ENCODE results near the gene TAS2R41. TPM values are rescaled to one million over a fixed set of nuclear protein-coding genes. Genes with fewer than 3 reads are reported as not detected.

TAS2R41 gene
- under 1 TPM in 1 of 4 donors, not detected in 3; 0.78 TPM for total RNA-seq

DNA sequence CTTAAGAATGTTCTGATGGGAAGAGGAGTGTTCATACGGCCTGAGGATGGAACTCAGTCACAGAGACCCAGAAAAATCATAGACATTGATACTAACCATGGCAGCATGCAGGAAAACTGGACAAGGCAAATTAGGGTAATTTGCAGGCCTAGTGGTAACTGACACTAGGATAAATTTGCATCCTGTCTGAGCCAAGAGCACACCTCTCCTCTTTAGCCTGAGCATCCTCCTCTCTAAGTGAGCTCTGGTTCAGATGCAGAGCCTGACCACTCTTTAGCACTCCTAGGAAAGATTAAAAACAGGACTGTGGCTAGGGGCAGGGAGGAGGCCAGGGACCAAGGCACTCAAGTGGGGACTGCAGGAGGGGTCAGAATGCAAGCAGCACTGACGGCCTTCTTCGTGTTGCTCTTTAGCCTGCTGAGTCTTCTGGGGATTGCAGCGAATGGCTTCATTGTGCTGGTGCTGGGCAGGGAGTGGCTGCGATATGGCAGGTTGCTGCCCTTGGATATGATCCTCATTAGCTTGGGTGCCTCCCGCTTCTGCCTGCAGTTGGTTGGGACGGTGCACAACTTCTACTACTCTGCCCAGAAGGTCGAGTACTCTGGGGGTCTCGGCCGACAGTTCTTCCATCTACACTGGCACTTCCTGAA, at the start of gene TAS2R41:
Gene TAS2R41, plus strand, starts transcription at position 373 of the 650 bp plus-strand sequence. Its CDS starts 0 bp downstream, at position 373.
- H3K4me3 ChIP-seq (ENCODE audit: low read depth, poor library complexity, severe bottlenecking), result no peak within 1 kb of the TSS
- 69 to 74% methylated on average over 10 of the region's 10 CpGs for WGBS, 2 donors
- intact Hi-C loops (cut with DNase I; ENCODE audit: low total_unique reads), result no loop called here

DNA sequence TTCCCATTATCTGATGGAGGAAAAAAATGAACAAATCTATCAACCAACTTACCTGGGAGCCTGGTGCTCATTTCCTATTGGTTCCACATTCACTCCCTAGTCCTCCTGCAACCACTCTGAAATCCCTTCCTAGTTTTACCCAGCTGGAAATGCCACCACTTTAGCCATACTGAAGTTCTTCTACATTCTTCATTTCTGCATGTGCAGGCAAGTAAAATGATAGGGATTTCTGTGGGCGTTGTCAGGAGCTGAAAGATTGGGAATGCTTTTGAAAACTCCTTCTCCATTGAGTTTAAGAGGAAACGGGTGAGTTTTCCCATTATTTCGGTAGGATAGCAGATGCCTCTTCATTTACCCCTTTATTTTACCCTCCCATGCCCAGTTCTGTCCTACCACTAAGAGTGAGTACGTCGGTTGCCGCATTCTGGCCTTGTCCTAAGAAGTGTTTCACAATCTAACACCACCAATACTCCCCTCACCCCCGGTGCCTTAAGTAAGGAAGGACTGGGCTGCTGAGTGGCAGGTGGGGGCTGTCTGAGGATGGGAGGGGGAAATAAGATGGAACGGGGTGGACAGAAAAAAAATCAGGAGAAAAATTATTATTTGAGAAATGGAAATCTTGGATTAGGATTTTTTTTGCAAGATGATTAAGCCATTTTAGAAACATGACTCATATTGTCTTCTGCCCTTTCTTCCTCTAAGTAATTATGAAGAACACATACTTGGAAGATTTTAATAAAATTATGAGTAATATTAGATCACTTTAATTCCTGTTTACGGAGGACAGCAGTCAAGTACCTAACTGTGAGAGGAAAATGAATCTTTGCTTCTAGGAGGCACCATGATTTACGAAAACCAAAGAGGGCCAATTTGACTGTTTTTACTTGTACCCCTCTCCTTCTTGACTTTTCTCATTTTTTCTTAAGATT, 47.6 kb upstream of the TAS2R41 start:
- 47% methylated on average over 10 of the region's 10 CpGs for WGBS, 2 donors

More for the DNA sequence above, at the start of gene TAS2R41:
- TF ChIP-seq CTCF (IDR thresholded peaks at IDR 0.05) (no peak), POLR2A (IDR thresholded peaks at IDR 0.05) (no peak)
- no peak for DNase-seq (ENCODE audit: low spot score in 2 of 2)

DNA sequence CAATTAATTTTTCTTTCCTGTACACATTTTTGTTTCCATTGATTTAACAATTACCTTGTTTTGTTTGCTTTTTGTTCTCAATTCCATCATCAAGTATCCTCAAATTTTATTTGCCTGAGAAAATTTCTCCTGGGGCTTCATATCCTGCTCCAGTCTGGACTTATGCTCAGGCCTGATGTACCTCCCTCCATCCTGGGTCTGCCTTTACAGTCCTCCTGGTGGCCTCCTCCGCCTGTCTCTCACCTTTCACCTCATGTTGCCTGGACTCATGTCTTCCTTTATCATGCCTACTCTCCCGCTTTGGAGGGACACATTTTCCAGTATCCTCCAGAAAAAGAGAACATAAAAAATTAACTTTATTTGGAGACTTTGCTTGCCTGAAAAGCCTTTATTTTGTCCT, 46.6 kb upstream of the TAS2R41 start:
- DNase-seq (ENCODE audit: low spot score in 2 of 2), result no peak

More for the DNA sequence above, 47.6 kb upstream of the TAS2R41 start:
- DNase-seq (ENCODE audit: low spot score in 2 of 2), result no peak
- intact Hi-C loops (cut with DNase I; ENCODE audit: low total_unique reads), result no loop called here
- no peak for TF ChIP-seq CTCF (IDR thresholded peaks at IDR 0.05)
- TF ChIP-seq POLR2A (IDR thresholded peaks at IDR 0.05), result no peak
- H3K4me3 ChIP-seq (ENCODE audit: low read depth, poor library complexity, severe bottlenecking), result no peak overlapping the region

GRCh38 chr7:143433759-143434158, 43.9 kb upstream of the TAS2R41 start:
- no peak for DNase-seq (ENCODE audit: low spot score in 2 of 2)
- H3K4me3 ChIP-seq (ENCODE audit: low read depth, poor library complexity, severe bottlenecking), result no peak overlapping the region
- TF ChIP-seq POLR2A (IDR thresholded peaks at IDR 0.05), result no peak
- TF ChIP-seq CTCF (IDR thresholded peaks at IDR 0.05), result no peak
- intact Hi-C loops (cut with DNase I; ENCODE audit: low total_unique reads), result no loop called here
- WGBS, 2 donors, result 89 to 90% methylated on average over 4 of the region's 4 CpGs

More for the DNA sequence above, 46.6 kb upstream of the TAS2R41 start:
- H3K4me3 ChIP-seq (ENCODE audit: low read depth, poor library complexity, severe bottlenecking), result no peak overlapping the region
- TF ChIP-seq CTCF (IDR thresholded peaks at IDR 0.05) (no peak), POLR2A (IDR thresholded peaks at IDR 0.05) (no peak)
- intact Hi-C loops (cut with DNase I; ENCODE audit: low total_unique reads), result no loop called here
- WGBS, 2 donors, result 65 to 73% methylated on average over 2 of the region's 2 CpGs

GRCh38 chr7:143434660-143435059, 43.0 kb upstream of the TAS2R41 start:
- no peak for TF ChIP-seq POLR2A (IDR thresholded peaks at IDR 0.05)
- TF ChIP-seq CTCF (IDR thresholded peaks at IDR 0.05), result no peak
- intact Hi-C loops (cut with DNase I; ENCODE audit: low total_unique reads), result no loop called here
- no peak overlapping the region for H3K4me3 ChIP-seq (ENCODE audit: low read depth, poor library complexity, severe bottlenecking)
- peak; percentile 92 to 96 for DNase-seq (ENCODE audit: low spot score in 2 of 2)
- WGBS, 2 donors, result 30 to 40% methylated on average over 9 of the region's 9 CpGs

All from lower leg skin (tissue), 4 donors.